Measurements from ENCODE around the gene ARHGAP23. TPM values are rescaled to one million over a fixed set of nuclear protein-coding genes. Genes with fewer than 3 reads are reported as not detected.

Gene ARHGAP23
- total RNA-seq, 2 experiments from 2014 or later = 1.3 to 1.4 TPM

DNA sequence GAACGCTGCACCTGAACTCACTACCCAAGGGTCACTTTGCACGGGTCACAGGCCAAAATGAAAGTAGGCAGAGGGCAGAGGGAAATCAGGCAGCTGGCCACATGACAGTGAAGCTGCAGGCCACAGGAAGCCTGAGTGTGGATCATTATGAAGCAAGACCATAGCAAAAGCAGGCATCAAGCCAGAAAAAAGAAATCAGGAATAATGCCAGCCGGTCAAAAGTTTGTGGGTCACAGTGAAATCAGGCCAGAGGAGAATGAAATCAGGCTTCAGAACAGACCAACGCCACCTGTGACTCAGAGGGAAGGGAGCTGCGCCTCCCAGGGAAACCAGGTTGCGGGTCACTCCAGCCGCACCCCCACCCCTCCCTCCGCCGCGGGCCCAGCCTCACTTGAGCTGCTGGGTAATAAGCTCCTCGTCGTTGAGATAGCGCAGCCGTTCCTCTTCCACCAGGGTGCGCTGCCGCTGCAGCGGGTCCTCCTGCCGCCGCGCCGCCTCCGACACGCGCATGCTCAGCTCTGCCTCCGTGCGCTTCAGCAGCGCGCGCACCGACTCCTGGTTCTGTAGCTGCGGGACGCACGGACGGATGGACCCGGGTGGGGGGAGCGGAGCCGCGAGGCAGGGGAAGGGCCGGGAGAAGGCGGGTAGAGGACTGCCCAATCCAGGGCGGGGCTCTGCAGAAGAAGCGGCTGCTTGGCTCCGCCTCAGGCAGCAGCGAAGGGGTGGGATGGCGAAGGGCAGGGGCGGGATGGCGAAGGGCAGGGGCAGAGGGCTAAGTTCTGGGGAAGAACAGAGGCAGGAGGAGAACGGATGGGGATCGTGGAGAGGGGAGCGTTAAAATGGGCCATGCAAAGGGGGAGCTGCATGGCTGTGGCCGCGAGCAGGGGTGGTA, 129.8 kb downstream of the ARHGAP23 start:
- H3K36me3 Mint-ChIP-seq = no peaks in the 10 kb centered on the region
- H3K27me3 Mint-ChIP-seq = peaks cover 21% of the 10 kb centered on the region
- CTCF ChIA-PET = interaction anchor here (0.6 to 9.5 kb wide), 48 partner anchors 9 to 425 kb away, joined by 3 to 302 read pairs (median 5); partner anchors contain the start of genes CISD3, EPOP, PSMB3 and SRCIN1
- no peaks in the 10 kb centered on the region for H3K9me3 Mint-ChIP-seq
- DNase-seq = peak; percentile 93
- peak overlapping the region; percentile 83 for H3K4me3 Mint-ChIP-seq
- H3K4me1 Mint-ChIP-seq (ENCODE audit: low read depth) = peaks cover 22% of the 10 kb centered on the region
- intact Hi-C loops (cut with micrococcal nuclease) = loop anchor here (1.0 to 5.0 kb wide), 6 partner anchors 26 to 194 kb away; partner anchors contain the start of genes CISD3, PSMB3 and SRCIN1
- POLR2A ChIA-PET = interaction anchor here (0.7 to 2.5 kb wide), 4 partner anchors 8 to 143 kb away, joined by 3 to 9 read pairs (median 6); no protein-coding TSS in a partner anchor
- no peak overlapping the region for H3K27ac Mint-ChIP-seq

DNA sequence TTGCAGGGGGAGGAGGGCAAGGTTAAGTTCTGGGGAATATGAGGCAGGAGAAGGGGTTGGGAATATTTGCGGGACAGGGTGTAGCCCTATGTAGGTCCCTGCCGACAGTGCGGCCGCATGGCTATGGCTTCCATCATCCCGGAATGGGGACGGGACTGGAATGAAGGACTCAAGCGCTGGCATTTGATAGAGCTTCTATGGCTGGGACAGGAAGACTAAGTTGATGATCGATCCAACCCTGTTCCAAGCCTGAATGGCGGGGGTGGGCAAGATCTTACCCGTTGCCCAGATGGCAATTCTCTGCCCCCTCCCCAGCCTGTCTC, 130.4 kb downstream of the ARHGAP23 start:
- ChIA-PET POLR2A (interaction anchor here (0.7 to 2.5 kb wide), 5 partner anchors 9 to 193 kb away, joined by 3 to 9 read pairs (median 5); no protein-coding TSS in a partner anchor), CTCF (interaction anchor here (0.7 to 9.5 kb wide), 44 partner anchors 9 to 424 kb away, joined by 3 to 302 read pairs (median 5); partner anchors contain the start of genes CISD3, EPOP, PSMB3 and SRCIN1)
- H3K27ac Mint-ChIP-seq = no peak overlapping the region
- peak overlapping the region; percentile 83 for H3K4me3 Mint-ChIP-seq
- intact Hi-C loops (cut with micrococcal nuclease) = loop anchor here (1.0 to 5.0 kb wide), 6 partner anchors 26 to 194 kb away; partner anchors contain the start of genes CISD3, PSMB3 and SRCIN1
- H3K36me3 Mint-ChIP-seq = no peaks in the 10 kb centered on the region
- H3K9me3 Mint-ChIP-seq = no peaks in the 10 kb centered on the region
- DNase-seq = no peak
- H3K4me1 Mint-ChIP-seq (ENCODE audit: low read depth) = peaks cover 28% of the 10 kb centered on the region
- H3K27me3 Mint-ChIP-seq = peaks cover 27% of the 10 kb centered on the region

DNA sequence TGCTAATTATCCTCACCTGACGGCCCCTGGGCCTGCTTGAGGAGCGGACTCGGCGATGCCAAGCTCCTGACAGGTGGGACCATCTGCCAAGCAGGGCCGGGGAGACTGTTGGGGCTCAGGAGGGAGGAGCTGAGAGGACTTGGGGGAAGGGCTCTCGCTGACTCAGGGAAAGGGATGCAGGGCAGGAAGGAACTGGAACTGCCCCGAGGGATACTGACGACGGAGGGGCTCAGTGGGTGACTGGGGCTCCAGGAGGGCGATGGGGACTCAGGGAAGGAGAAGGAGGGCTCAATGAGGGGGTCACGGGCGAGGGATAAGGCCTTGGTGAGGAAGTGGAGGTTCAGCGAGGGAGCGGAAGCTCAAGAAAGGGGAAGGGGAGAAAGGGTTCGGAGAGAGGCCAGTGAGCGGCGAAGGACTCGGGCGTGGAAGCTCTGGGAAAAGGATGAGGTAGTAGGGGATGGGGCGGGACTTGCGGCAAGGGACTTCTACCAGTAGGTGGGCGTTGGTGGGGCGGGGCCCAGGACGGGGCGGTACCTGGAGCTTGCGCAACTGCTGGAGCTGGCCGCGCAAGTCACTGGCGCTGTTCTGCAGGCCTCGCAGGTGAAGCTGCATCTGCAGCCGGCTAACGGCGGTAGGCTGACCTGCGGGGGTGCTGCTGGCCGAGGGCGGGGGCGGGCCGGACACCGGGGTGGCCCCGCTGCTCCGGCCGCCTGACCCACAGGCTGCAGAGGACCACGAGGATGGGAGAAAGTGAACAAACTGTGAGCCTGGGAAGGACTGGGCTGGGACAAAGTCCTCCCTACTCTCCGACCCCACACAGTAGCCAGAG, 131.0 kb downstream of the ARHGAP23 start:
- Mint-ChIP-seq H3K4me3 (peak overlapping the region; percentile 83), H3K4me1 (ENCODE audit: low read depth) (peaks cover 32% of the 10 kb centered on the region), H3K9me3 (no peaks in the 10 kb centered on the region), H3K36me3 (no peaks in the 10 kb centered on the region), H3K27me3 (peaks cover 32% of the 10 kb centered on the region), H3K27ac (peak overlapping the region; percentile 9)
- ChIA-PET CTCF (interaction anchor here (1.0 to 9.5 kb wide), 26 partner anchors 9 to 424 kb away, joined by 3 to 302 read pairs (median 8); partner anchors contain the start of genes CISD3, EPOP, PSMB3 and SRCIN1), POLR2A (interaction anchor here (0.8 to 2.5 kb wide), 4 partner anchors 9 to 193 kb away, joined by 3 to 9 read pairs (median 5); no protein-coding TSS in a partner anchor)
- DNase-seq = peak; percentile 95
- intact Hi-C loops (cut with micrococcal nuclease) = loop anchor here (2.0 to 5.0 kb wide), 3 partner anchors 46 to 193 kb away; partner anchors contain the start of genes CISD3, PSMB3 and SRCIN1

- DNase-seq = no peak
- peaks cover 37% of the 10 kb centered on the region for H3K27me3 Mint-ChIP-seq
- H3K4me3 Mint-ChIP-seq = no peak overlapping the region
- CTCF ChIA-PET = interaction anchor here (1.1 to 9.5 kb wide), 17 partner anchors 8 to 192 kb away, joined by 3 to 302 read pairs (median 13); partner anchors contain the start of genes CISD3, EPOP, PSMB3 and SRCIN1
- no peak overlapping the region for H3K27ac Mint-ChIP-seq
- no peaks in the 10 kb centered on the region for H3K36me3 Mint-ChIP-seq
- intact Hi-C loops (cut with micrococcal nuclease) = loop anchor here (2.0 to 5.0 kb wide), 3 partner anchors 45 to 192 kb away; partner anchors contain the start of genes CISD3, PSMB3 and SRCIN1
- POLR2A ChIA-PET = interaction anchor here (2.5 kb wide), 1 partner anchor 23 kb away, joined by 9 read pairs; no protein-coding TSS in a partner anchor
- H3K9me3 Mint-ChIP-seq = no peaks in the 10 kb centered on the region
- peaks cover 33% of the 10 kb centered on the region for H3K4me1 Mint-ChIP-seq (ENCODE audit: low read depth)
Observed at GRCh38 chr17:38559880-38560230, 131.6 kb downstream of the ARHGAP23 start.

DNA sequence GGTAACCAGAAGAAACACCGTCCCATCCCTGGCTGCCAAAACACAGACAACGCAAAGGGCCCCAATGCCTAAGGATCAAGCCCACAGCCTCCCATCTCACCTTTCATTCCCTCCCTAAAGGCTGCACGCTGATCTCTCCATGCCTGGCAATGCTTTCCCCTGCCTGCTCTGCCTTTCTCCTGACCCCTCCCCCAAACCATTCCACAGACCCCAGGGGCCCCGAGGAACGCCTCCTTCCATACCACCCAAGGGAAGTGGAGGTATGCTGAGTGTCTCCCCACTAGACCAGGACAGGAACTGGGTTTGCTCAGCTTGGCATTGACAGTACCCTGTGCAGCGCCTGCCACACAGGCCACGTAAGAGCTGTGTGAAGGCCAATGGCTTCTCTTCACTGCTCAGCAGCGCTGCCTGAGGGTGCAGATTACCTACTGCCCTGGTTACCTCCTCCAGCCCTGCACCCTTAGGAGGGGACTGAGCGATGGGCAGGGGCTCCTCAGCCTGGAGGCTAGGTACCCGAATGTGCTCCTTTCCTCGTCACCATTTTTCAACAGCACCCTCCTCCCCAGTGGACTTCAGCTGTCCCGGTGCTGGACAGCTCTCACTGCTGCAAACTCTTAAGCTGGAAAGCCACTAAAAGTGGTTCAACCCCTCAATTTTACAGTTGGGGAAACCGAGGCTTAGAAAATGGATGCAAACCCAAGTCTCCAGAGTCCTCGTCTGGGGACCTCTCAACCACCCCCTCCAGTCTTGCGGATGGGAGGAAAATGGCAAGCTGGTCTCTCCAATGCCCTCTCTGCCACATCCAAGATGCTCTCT, 132.4 kb downstream of the ARHGAP23 start:
- CTCF ChIA-PET = interaction anchor here (1.3 to 9.5 kb wide), 6 partner anchors 23 to 174 kb away, joined by 4 to 302 read pairs (median 41); partner anchors contain the start of genes CISD3 and SRCIN1
- Mint-ChIP-seq H3K36me3 (no peaks in the 10 kb centered on the region), H3K9me3 (no peaks in the 10 kb centered on the region), H3K27me3 (peaks cover 42% of the 10 kb centered on the region), H3K4me3 (no peak overlapping the region), H3K27ac (no peak overlapping the region), H3K4me1 (ENCODE audit: low read depth) (peaks cover 33% of the 10 kb centered on the region)
- intact Hi-C loops (cut with micrococcal nuclease) = no loop called here
- POLR2A ChIA-PET = no interaction called here
- peak; percentile 41 for DNase-seq

GRCh38 chr17:38561416-38562214, 133.4 kb downstream of the ARHGAP23 start:
- peaks cover 49% of the 10 kb centered on the region for H3K27me3 Mint-ChIP-seq
- no peaks in the 10 kb centered on the region for H3K36me3 Mint-ChIP-seq
- peaks cover 33% of the 10 kb centered on the region for H3K4me1 Mint-ChIP-seq (ENCODE audit: low read depth)
- ChIA-PET CTCF (interaction anchor here (0.9 to 9.5 kb wide), 4 partner anchors 22 to 103 kb away, joined by 4 to 302 read pairs (median 124); partner anchors contain the start of gene SRCIN1), POLR2A (no interaction called here)
- no peak overlapping the region for H3K27ac Mint-ChIP-seq
- H3K4me3 Mint-ChIP-seq = no peak overlapping the region
- DNase-seq = no peak
- intact Hi-C loops (cut with micrococcal nuclease) = no loop called here
- no peaks in the 10 kb centered on the region for H3K9me3 Mint-ChIP-seq

Other genes with a start within 250 kb of the ARHGAP23 start
- gene TBC1D3, start 235.9 kb upstream of the ARHGAP23 start, total RNA-seq = not detected
- 10 to 100 TPM; 45.0 to 46.6 TPM for gene MRPL45, start 131.3 kb upstream of the ARHGAP23 start, total RNA-seq
- gene GPR179, start 84.5 kb upstream of the ARHGAP23 start, total RNA-seq = under 1 TPM; 0.02 to 0.10 TPM
- 10 to 100 TPM; 18.1 to 21.7 TPM for gene SOCS7, start 76.6 kb upstream of the ARHGAP23 start, total RNA-seq
- gene SRCIN1, start 177.5 kb downstream of the ARHGAP23 start, total RNA-seq = 1 to 10 TPM in 1 of 2 experiments, under 1 TPM in 1; 0.92 to 1.6 TPM
- 10 to 100 TPM; 37.1 to 38.0 TPM for gene EPOP, start 246.5 kb downstream of the ARHGAP23 start, total RNA-seq